GM12878 (cell line): ENCODE measurements around the gene EED. TPM values are rescaled to one million over a fixed set of nuclear protein-coding genes. Genes with fewer than 3 reads are reported as not detected.

ENCODE experiments used
- CHD2 ChIP-seq: IDR thresholded peaks from 2 replicates; pipeline ENCODE4 v1.6.1; 2011; ENCODE audit warnings: low read depth, low read length, improper control_type of control experiment, borderline replicate concordance
- DPF2 ChIP-seq: fragments of 450-650 bp; IDR thresholded peaks from 2 replicates; pipeline ENCODE4 v1.6.1; 2017; ENCODE audit warnings: mild to moderate bottlenecking
- EGR1 ChIP-seq, 2 experiments: IDR thresholded peaks; 1 replicate in 1 of 2; 2 replicates in 1 of 2; pipeline ENCODE4 v1.6.1; 2011 to 2012; ENCODE audit warnings: low read depth in 2 of 2, low read length in 2 of 2, borderline replicate concordance in 1 of 2, mild to moderate bottlenecking in 1 of 2, moderate library complexity in 1 of 2
- ELK1 ChIP-seq: IDR thresholded peaks from 2 replicates; pipeline ENCODE4 v1.6.1; 2012; ENCODE audit warnings: low read depth, low read length, improper control_type of control experiment
- GABPA ChIP-seq: IDR thresholded peaks from 2 replicates; pipeline ENCODE4 v1.6.1; 2014; ENCODE audit warnings: antibody characterized with exemption, low read depth, mild to moderate bottlenecking, inconsistent platforms
- HDGF ChIP-seq: fragments of 450-650 bp; IDR thresholded peaks from 2 replicates; pipeline ENCODE4 v1.6.1; 2016; ENCODE audit warnings: antibody characterized with exemption
- KDM1A ChIP-seq: fragments of 200-600 bp; sonication (generic); IDR thresholded peaks from 2 replicates; pipeline ENCODE4 v1.6.1; 2016; ENCODE audit warnings: borderline replicate concordance
- KLF5 ChIP-seq: fragments of 450-650 bp; IDR thresholded peaks from 2 replicates; pipeline ENCODE4 v1.6.1; 2014; ENCODE audit warnings: mild to moderate bottlenecking; ENCODE audit not compliant: partially characterized antibody
- MTA3 ChIP-seq: IDR thresholded peaks from 2 replicates; pipeline ENCODE4 v1.6.1; 2012; ENCODE audit warnings: low read length, inconsistent platforms, borderline replicate concordance
- NFYB ChIP-seq: IDR thresholded peaks from 2 replicates; pipeline ENCODE4 v1.6.1; 2011; ENCODE audit warnings: low read depth, mild to moderate bottlenecking, low read length, improper control_type of control experiment, moderate library complexity; ENCODE audit not compliant: insufficient read depth
- PKNOX1 ChIP-seq: fragments of 450-650 bp; IDR thresholded peaks from 2 replicates; pipeline ENCODE4 v1.6.1; 2016; ENCODE audit warnings: mild to moderate bottlenecking
- POLR2AphosphoS2 ChIP-seq: IDR thresholded peaks from 2 replicates; pipeline ENCODE4 v1.6.1; 2011; ENCODE audit warnings: low read depth, mild to moderate bottlenecking, low read length, improper control_type of control experiment, moderate library complexity
- RCOR1 ChIP-seq: conservative IDR thresholded peaks from 2 replicates; pipeline ENCODE4 v1.6.1; 2012; ENCODE audit warnings: low read depth, low read length, improper control_type of control experiment
- SP1 ChIP-seq: IDR thresholded peaks from one replicate; pipeline ENCODE4 v1.6.1; 2011; ENCODE audit warnings: low read depth, low read length
- SPI1 ChIP-seq: IDR thresholded peaks from 2 replicates; pipeline ENCODE4 v1.6.1; 2011; ENCODE audit warnings: low read depth, mild to moderate bottlenecking, low read length, moderate library complexity, borderline replicate concordance; ENCODE audit not compliant: insufficient read depth
- TARDBP ChIP-seq: IDR thresholded peaks from 2 replicates; pipeline ENCODE4 v1.6.1; 2016; ENCODE audit warnings: borderline replicate concordance
- TBL1XR1 ChIP-seq: IDR thresholded peaks from 2 replicates; pipeline ENCODE4 v1.6.1; 2012; ENCODE audit warnings: low read depth, low read length, improper control_type of control experiment
- TCF12 ChIP-seq: IDR thresholded peaks from 2 replicates; pipeline ENCODE4 v1.6.1; 2011; ENCODE audit warnings: low read depth, mild to moderate bottlenecking, low read length
- TCF3 ChIP-seq: IDR thresholded peaks from 2 replicates; pipeline ENCODE4 v1.6.1; 2012; ENCODE audit warnings: low read depth, mild to moderate bottlenecking, low read length, borderline replicate concordance; ENCODE audit not compliant: insufficient read depth
- TCF7 ChIP-seq: IDR thresholded peaks from 2 replicates; pipeline ENCODE4 v1.6.1; 2014; ENCODE audit warnings: antibody characterized with exemption, borderline replicate concordance
- ZNF207 ChIP-seq: fragments of 450-650 bp; IDR thresholded peaks from 2 replicates; pipeline ENCODE4 v1.6.1; 2014; ENCODE audit warnings: antibody characterized with exemption, mild to moderate bottlenecking, borderline replicate concordance
- ZNF217 ChIP-seq: fragments of 450-650 bp; IDR thresholded peaks from 2 replicates; pipeline ENCODE4 v1.6.1; 2017; ENCODE audit warnings: antibody characterized with exemption, mild to moderate bottlenecking
- polyA plus RNA-seq, 11 experiments: library from polyadenylated mRNA; depleted of rRNA in 4 of 11; unstranded in 6 of 11; stranded (reverse) in 5 of 11; fragments of >200 nt; fragmentation: Nextera tagmentation in 4 of 11; fragmentation: Illumina TruSeq in 1 of 11; extraction: Ambion mirVana in 4 of 11; extraction: Trizol in 1 of 11; gene quantifications; 1 replicate in 1 of 11; 2 replicates in 10 of 11; pipeline versions ENCODE4 v1.2.1 to v1.2.3, GENCODE V29; 2011 to 2016; ENCODE audit warnings: inconsistent platforms in 2 of 11, missing spikeins in 2 of 11, low read depth in 1 of 11
- total RNA-seq, 4 experiments: library from RNA; depleted of rRNA in 3 of 4; stranded (reverse); fragments of >200 nt in 3 of 4; fragmentation: Illumina TruSeq in 1 of 4; extraction: Trizol in 1 of 4; gene quantifications; 2 replicates each; pipeline versions ENCODE4 v1.2.1 to v1.2.3, GENCODE V29; 2013 to 2021
- TF ChIP-seq, protein P1 (sequence below): fragments of 450-650 bp; formaldehyde crosslinking; IDR thresholded peaks from 2 replicates; pipeline ENCODE4 v1.4.0; 2020; ENCODE audit warnings: mild to moderate bottlenecking, moderate library complexity
- TF ChIP-seq, protein P2 (sequence below), 3 experiments: IDR thresholded peaks in 2 of 3; conservative IDR thresholded peaks in 1 of 3; 2 replicates each; pipeline ENCODE4 v1.5.1; 2011; ENCODE audit warnings: low read depth in 3 of 3, low read length in 3 of 3, mild to moderate bottlenecking in 3 of 3, control low read depth in 2 of 3, moderate library complexity in 2 of 3, inconsistent platforms in 1 of 3, mixed read lengths in 1 of 3; ENCODE audit not compliant: control insufficient read depth in 2 of 3, insufficient read depth in 1 of 3; ENCODE audit errors: extremely low read depth in 1 of 3

EED gene
- total and polyA plus RNA-seq, 10 of the 15 experiments (the other 5 are each of a cell fraction or from before 2014, with no cell fraction given) = 41.5 to 140 (median 72.2) TPM

- TF ChIP-seq GABPA (peak; percentile 60), KLF5 (no peak), TBL1XR1 (peak; percentile 88), KDM1A (no peak), TCF12 (peak; percentile 90), POLR2AphosphoS2 (no peak), MTA3 (peak; percentile 94; the same call in 1 of the 2 replicates), RCOR1 (0 out of 2 replicates have a peak, but pooled peaks have one; percentile 20), HDGF (0 out of 2 replicates have a peak, but pooled peaks have one; percentile 50), ELK1 (no peak), TARDBP (peak; percentile 15; the same call in 1 of the 2 replicates), TCF7 (0 out of 2 replicates have a peak, but pooled peaks have one; percentile 52), CHD2 (peak; percentile 42; the same call in 1 of the 2 replicates), TCF3 (peak; percentile 81; the same call in 1 of the 2 replicates), SPI1 (peak; percentile 62), DPF2 (peak; percentile 99), PKNOX1 (no peak), NFYB (no peak), ZNF217 (peak; percentile 84), EGR1 (IDR thresholded peaks at IDR 0.05; ENCODE audit: borderline replicate concordance in 1 of 2, low read depth in 2 of 2, low read length in 2 of 2) (peak; percentile 7 to 69; a peak in 2 of 3 replicates), ZNF207 (peak; percentile 74; the same call in 1 of the 2 replicates), SP1 (peak; percentile 82)
- TF ChIP-seq, protein P1, sequence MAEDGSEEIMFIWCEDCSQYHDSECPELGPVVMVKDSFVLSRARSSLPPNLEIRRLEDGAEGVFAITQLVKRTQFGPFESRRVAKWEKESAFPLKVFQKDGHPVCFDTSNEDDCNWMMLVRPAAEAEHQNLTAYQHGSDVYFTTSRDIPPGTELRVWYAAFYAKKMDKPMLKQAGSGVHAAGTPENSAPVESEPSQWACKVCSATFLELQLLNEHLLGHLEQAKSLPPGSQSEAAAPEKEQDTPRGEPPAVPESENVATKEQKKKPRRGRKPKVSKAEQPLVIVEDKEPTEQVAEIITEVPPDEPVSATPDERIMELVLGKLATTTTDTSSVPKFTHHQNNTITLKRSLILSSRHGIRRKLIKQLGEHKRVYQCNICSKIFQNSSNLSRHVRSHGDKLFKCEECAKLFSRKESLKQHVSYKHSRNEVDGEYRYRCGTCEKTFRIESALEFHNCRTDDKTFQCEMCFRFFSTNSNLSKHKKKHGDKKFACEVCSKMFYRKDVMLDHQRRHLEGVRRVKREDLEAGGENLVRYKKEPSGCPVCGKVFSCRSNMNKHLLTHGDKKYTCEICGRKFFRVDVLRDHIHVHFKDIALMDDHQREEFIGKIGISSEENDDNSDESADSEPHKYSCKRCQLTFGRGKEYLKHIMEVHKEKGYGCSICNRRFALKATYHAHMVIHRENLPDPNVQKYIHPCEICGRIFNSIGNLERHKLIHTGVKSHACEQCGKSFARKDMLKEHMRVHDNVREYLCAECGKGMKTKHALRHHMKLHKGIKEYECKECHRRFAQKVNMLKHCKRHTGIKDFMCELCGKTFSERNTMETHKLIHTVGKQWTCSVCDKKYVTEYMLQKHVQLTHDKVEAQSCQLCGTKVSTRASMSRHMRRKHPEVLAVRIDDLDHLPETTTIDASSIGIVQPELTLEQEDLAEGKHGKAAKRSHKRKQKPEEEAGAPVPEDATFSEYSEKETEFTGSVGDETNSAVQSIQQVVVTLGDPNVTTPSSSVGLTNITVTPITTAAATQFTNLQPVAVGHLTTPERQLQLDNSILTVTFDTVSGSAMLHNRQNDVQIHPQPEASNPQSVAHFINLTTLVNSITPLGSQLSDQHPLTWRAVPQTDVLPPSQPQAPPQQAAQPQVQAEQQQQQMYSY (CRISPR knock-in tag) = no peak
- TF ChIP-seq, protein P2, sequence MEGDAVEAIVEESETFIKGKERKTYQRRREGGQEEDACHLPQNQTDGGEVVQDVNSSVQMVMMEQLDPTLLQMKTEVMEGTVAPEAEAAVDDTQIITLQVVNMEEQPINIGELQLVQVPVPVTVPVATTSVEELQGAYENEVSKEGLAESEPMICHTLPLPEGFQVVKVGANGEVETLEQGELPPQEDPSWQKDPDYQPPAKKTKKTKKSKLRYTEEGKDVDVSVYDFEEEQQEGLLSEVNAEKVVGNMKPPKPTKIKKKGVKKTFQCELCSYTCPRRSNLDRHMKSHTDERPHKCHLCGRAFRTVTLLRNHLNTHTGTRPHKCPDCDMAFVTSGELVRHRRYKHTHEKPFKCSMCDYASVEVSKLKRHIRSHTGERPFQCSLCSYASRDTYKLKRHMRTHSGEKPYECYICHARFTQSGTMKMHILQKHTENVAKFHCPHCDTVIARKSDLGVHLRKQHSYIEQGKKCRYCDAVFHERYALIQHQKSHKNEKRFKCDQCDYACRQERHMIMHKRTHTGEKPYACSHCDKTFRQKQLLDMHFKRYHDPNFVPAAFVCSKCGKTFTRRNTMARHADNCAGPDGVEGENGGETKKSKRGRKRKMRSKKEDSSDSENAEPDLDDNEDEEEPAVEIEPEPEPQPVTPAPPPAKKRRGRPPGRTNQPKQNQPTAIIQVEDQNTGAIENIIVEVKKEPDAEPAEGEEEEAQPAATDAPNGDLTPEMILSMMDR (IDR thresholded peaks at IDR 0.05 in 2 of 3, conservative IDR thresholded peaks at IDR 0.05 in 1 of 3; ENCODE audit: control insufficient read depth in 2 of 3, extremely low read depth in 1 of 3, insufficient read depth in 1 of 3, low read depth in 3 of 3, low read length in 3 of 3) = no peak
These were observed 29.8 kb upstream of the EED start (continued) for GRCh38 chr11:86214710-86215109.
